HL-60 (cell line): Measurements from ENCODE around the gene GABRR1.

Source experiments
- GABPA ChIP-seq: IDR thresholded peaks from 2 replicates; pipeline ENCODE4 v1.6.1; 2012; ENCODE audit warnings: low read depth
- TF ChIP-seq, protein P1 (sequence below): IDR thresholded peaks from one replicate; pipeline ENCODE4 v1.5.1; 2011; ENCODE audit warnings: low read length, control low read depth, inconsistent platforms; ENCODE audit not compliant: insufficient read depth

GRCh38 chr6:89237158-89237557, 20.0 kb upstream of the GABRR1 start:
- TF ChIP-seq, protein P1, sequence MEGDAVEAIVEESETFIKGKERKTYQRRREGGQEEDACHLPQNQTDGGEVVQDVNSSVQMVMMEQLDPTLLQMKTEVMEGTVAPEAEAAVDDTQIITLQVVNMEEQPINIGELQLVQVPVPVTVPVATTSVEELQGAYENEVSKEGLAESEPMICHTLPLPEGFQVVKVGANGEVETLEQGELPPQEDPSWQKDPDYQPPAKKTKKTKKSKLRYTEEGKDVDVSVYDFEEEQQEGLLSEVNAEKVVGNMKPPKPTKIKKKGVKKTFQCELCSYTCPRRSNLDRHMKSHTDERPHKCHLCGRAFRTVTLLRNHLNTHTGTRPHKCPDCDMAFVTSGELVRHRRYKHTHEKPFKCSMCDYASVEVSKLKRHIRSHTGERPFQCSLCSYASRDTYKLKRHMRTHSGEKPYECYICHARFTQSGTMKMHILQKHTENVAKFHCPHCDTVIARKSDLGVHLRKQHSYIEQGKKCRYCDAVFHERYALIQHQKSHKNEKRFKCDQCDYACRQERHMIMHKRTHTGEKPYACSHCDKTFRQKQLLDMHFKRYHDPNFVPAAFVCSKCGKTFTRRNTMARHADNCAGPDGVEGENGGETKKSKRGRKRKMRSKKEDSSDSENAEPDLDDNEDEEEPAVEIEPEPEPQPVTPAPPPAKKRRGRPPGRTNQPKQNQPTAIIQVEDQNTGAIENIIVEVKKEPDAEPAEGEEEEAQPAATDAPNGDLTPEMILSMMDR, result no peak
- no peak for TF ChIP-seq GABPA
